Ecto neural progenitor cell (in vitro differentiated cells): Measurements from ENCODE around the gene PARP14.
"Not testable (repeated sequence)": the region's sequence is repeated elsewhere in the genome, so short reads cannot be mapped to it uniquely, and the experiment has no call there.

ENCODE experiments used
- DNase-seq: peaks from one replicate; pipeline ENCODE4 v3.0.0-alpha.2; 2018; ENCODE audit warnings: low spot score

Gene PARP14

DNA sequence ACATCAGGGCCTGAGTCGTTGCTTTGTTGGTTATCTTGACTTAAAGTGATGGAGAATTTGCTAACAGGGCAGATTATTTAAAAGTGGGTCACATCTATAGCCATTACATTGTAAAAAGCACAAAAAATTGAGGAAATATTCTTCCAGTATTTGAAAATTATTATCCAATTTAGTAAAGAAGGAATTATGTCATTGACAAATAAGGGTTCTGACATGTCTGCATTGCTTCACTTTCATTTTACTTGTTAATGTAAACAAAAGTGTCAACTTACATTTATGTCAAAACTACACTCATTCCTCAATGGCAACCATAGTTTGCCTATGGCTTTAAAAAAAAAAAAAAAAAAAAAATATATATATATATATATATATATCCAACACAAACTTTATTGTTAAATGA lies 3.4 kb upstream of the PARP14 start:
- no peak for DNase-seq

DNA sequence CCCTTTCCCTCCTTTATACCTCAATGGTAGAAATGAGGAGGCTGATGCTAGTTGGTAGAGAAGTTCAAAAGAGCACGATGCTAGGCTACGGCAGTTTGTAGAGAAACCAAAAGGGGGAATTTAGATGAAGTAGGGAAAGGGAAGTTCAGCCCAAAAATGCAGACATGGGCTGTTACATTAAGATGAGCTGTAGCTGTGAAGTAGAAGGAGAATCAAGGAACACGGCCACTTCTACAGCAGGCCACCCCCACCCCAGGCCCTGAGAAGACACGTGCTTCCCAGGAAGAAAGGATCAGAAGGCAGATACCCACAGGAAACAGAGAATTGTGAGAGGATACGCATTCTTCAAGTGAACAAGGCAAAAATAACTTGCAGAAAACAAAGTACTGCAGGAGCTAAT lies 2.1 kb upstream of the PARP14 start:
- no peak for DNase-seq

DNA sequence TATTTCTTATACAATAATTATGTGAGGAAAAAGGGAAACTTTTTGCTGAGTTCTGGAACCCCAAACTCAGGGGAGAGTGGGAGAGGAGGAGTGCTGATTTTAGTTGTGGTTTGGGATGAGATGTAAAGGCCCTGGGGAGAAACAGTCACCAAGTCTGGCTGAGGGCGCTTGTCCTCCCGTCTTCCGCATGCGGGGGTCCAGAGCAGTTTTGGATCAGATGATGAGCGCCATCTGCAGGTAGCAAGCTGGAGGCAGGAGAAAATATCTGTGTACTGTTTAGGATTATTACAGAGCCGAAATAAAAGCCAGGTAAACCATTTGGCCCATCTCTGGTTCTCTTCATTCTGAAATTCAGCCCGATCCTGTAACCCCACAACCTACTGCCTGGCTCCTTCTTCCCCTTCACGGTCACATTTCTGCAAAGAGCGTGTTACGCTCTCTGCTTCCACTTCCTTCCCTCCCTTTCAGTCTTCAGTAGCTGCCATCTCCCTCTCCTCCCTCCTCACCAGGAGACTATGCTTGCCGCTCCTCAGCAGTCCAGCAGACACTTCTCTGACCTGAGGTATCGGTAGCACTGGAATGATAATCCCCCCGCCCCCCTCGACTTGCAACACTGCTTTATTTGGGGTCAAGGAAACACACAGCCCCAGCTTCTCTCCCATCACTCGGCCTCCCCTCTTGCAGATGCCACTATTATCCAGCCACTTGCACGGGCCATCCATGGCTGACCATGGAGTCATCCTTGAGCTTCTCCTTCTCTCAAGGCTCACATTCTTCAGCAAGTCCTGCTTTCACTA lies 1.4 kb upstream of the PARP14 start:
- DNase-seq, result peak; percentile 83

DNA sequence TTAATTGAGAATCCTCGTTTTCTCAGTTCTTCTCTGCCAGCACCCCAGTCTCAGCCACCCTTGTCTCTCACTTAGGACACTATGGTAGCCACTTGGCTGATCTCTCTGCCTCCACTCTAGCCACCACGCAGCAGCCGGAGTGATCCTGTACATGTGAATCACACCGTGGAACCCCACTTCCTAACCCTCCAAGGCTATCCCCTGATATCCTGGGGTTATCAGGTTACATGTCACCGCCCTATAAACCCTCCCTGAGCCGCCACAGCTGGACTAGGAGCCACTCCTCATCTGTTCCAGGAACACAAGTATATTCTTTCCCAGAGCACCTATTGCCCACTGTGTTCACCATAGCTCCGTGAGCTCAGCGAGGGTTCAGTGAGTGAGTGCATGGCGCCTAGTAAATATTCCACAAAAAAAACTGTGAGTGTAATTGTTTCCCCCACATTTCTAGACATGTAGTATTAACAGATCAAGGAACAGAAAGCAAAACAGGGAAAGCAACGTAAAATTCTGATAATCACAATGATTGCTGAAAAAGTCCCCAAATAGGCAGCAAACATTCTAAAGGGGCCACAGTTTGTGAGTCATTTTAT lies 661 bp upstream of the PARP14 start:
- DNase-seq, result no peak

DNA sequence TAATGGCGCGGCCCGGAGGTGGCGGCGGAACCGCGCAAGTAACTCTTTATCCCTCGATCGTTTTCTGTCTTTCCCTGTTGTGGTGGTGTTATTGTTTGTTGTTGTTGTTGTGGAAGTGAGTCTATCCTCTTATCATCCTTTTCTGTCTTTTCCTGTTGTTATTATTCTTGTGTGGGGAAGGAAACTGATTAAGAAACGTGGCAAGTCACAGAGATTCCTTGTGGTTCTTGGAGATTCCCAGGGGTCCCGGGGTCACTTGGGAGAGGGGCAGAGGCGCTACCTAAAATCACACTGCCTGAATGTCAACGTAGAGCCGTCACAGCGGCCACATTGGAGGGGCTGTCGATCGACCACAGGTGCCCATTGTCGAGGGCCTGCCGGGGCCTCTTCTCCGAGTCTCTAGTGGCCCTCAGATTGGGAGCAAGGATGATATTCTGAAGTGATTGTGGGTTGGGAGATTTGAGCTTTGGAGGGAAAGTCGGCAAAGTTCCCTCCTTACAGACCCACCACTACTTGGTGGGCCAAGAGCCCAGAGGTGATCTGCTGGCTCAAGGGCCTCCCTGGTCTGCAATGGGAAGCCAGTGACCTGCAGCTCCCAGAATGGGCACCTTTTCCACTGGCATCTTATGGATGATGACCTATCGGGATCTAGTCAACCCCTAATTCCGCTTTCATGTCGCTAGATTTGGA lies 790 bp downstream of the PARP14 start:
- no peak for DNase-seq

DNA sequence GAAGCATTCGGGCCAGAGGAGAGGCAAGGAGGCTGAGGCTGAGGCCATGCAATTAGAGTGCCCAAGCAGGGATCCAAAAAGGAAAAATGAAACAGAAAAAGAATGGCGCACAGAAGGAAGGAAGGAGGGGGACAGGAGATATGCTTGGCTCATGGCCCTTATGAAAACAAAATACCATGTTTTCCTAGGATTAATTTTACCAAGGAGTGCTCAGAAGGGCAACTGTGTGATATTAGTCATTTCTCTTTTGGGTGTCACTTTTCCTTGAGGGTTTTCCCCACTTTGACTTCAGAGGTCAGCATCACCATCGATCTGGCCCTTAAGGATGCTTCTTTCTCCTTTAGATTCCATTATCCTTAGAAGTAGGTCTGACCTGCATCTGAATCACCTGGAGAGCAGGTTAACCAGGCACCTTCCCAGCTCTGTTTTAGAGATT lies 1.4 kb downstream of the PARP14 start:
- DNase-seq, result no peak

DNA sequence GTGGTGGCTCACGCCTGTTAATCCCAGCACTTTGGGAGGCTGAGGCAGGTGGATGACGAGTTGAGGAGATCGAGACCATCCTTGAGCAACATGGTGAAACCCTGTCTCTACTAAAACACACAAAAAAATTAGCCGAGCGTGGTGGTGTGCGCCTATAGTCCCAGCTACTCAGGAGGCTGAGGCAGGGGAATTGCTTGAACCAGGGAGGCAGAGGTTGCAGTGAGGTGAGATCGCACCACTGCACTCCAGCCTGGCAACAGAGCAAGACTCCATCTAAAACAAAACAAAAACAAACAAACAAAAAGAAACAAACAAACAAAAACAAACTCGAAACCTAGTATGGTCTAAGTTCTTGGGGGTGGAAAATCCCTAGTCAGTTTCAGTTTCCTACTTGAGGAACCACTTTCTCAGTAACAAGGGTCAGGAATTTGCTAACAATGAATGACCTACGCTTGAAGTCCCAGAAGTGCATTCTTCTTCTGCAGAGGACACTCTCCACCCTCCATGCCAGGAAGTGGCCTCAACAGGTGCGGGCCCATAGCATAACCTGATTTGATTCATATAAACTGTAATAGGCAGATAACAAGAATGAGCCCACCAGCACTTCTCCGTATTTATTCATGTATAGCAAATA lies 2.3 kb downstream of the PARP14 start:
- DNase-seq, result not testable (repeated sequence)

DNA sequence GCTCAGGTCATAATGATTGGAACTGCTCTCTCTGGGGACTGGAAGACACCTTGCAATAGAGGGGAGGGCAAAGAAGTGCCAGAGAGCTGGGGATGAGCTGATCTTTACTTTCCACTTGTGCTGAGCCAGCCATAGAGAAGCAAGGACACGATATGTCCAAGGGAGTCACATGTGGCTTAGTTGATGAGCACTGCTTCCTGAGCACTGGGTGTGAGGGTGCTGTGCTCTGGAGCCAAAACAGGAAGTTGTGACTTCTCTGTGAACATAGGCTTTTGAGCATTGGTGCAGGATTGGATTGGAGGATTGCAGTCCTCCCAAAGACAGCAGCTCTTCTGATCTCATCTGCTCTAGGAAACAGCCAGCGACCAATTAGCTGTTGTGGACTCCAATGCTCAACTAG lies 6.7 kb downstream of the PARP14 start:
- DNase-seq, result no peak

DNA sequence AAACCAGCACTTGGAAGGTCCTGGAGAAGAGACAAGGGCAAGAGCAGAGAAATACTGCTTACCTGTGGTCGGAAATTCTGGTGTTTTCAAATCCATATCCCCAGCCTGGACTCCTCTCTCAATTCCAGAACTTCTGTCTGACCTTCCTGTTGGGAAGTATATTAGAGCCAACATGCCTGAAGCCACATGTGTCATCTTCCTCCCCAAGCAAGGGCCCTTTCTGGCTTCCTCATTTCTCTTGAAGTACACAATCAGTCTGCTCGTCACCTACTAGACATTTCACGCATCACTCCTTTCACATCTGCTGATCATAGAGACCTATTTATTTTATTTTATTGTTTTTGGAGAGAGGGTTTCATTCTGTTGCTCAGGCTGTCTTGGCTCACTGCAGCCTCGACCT lies 8.4 kb downstream of the PARP14 start:
- no peak for DNase-seq

DNA sequence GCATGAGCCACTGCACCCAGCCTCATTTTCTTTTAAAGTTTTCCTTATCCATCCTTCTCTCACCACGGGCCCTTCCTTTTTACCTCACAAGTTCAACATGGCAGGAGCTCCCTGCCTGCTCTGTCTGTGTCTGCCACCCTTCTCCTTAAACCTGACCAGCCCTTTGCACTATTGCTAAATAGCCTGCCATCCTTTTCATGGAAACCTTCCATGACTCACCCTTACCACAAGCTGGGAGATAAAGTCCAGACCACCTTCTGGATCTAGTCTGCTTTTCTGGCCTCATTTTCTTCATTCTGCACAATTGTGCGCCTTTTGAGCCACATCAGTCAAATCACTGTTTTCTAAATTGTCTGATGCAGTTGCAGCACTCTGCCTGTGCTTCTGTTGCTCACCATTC lies 8.9 kb downstream of the PARP14 start:
- no peak for DNase-seq

DNA sequence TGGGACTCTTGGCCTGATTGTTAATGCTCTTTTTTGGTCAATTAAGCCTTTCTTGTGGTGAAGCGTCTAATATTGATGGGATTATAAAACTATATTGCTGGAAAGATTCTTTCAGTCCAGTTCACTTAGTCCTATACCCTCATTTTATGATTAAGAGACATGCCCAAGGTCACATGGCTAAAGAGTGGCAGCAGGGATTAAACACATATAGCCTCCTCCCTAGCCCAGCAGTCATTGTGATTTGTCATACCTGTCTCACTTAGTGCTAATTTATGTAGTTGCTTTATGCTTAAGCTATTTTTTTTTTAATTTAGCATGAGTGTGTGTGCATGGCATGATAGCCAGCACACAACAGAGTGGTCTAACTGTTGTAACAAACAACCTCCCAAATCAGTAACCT lies 9.5 kb downstream of the PARP14 start:
- no peak for DNase-seq

DNA sequence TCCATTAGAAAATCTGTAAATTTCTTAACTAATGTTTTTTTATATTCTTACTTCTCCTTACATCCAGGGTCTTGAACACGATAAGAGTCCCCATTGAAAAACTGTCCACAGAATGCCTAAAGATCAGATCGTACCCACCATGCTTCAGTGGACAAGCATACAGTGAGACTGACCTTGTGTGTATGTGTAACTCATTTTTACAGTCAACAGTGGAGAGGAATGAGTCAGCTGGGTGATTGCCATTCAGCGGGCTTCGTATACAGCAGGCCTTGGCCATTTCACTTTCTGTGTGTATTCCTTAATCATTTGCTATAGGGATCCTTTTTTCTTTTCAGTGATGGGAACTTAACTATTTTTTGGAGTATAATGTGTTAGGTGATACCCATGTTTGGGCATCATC lies 10.6 kb downstream of the PARP14 start:
- no peak for DNase-seq

DNA sequence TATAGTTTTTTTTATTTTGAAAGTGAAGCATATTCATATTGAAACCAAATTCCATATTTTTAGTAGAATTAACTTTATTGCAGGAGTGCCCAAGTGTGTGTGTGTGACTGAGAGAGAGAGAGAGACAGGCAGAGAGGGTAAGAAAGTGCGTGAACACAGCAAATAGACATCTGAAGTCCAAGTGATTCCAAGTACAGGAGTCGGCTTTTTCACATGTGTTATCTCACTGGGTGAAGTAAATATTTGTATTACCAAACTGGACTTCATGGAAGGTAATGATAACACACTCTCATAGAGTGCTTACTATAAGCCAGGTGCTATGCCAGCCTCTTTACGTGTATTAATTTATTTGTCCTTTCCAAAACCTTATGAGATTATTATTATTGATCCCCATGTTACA lies 12.0 kb downstream of the PARP14 start:
- DNase-seq, result no peak

DNA sequence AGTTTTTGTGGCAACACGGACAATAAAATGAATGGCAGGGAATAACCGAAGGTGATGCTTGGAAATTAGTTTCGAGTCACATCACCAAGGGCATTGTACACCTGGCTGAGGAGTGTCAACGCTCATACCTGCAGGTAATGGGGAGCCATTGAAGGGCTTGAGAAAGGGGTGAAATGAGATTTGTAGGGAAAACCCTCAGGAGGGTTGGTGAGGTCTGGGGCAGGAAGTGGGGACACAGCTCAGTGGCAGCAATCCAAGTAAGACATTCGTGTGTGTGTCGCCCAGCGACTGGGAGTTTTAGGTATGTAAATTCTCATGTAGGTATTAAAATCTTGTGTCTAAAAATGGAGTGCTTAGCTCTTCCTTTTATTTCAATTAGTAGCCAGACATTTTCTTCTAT lies 14.3 kb downstream of the PARP14 start:
- DNase-seq, result no peak

DNA sequence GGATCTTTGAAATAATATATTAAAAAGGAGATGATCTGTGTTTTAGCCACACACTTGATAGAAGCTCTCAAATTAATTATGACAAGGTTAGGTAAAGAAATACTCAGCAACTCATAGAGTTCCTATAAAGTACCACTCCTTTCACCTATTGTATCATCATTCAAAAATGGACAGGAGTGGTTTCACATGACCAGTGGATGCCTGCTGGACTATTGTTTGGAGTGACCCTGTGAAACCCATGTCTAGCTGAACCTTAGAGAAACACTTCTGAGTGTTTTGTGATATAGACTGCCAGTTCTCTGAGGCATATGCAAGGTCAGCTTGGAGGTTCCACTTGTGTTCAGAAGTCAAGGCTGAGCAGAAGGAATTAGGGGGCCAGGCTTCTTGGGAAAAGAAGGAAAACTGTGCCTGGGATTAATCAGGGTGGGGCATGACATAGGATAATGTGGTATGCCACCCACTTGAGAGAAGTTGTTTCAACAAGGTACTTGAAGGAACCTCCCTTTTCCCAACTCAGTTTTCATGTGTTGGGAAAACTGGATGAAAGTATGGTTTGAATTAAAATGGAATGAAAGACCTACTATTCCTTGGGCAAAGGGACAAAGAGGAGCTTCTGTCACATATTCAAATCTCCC lies 15.4 kb downstream of the PARP14 start:
- DNase-seq, result no peak

DNA sequence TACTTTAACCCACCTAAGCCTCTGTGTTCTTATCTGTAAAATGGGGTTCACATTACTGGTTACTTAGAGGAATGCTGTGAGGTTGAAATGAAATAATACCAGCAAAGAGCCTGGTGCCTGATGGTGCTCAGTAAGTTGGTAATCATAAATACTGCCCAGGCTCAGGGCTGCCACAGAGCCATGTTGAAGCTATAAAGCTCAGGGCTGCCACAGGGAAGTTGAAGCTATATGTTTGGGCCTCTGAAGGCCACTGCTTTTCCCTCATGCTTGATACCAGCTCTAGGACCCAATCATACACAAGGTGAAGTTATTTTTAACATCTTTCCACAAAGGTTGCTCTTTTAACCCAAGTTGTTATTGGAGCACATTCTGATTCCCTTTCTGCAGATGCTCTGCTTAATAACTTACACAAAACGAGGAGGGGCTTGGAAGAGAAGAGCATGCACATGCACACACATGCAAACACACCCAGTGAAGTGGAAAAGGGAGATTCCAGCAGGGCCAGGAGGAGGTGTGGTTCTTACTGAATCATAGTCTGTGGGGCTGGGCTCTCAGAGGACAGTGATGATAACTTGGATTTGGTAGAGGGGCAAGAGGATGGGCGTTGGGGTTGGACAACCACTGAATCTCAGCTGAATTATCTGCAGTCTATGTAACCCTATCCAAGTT lies 17.4 kb downstream of the PARP14 start:
- no peak for DNase-seq

DNA sequence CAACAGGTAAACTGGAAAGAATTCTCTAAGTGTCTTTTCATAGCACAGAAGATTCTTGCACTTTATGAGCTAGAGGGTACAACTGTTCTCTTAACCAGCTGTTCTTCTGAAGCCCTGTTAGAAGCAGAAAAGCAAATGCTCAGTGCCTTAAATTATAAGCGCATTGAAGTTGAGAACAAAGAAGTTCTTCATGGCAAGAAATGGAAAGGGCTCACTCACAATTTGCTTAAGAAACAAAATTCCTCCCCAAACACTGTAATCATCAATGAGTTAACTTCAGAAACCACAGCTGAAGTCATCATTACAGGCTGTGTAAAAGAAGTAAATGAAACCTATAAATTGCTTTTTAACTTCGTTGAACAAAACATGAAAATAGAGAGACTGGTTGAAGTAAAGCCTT lies 19.6 kb downstream of the PARP14 start:
- no peak for DNase-seq

DNA sequence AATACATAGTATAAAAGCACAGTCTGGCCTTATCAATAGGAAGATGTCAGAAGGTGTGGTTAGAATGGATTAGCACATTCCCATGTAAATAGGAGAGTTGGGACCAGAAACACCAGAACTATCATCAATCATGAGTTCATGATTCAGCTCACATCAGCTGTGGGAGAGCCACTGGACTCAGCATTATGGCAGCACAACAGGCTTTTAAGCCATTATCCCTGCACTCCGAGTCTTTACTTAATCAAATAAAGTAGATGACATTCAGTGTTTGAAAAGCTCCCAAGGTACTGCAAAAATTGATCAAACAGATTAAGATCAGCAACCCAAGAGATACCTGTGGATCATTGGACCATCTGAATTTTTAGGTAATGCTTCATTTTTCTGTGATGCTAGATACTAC lies 24.7 kb downstream of the PARP14 start:
- DNase-seq, result no peak

DNA sequence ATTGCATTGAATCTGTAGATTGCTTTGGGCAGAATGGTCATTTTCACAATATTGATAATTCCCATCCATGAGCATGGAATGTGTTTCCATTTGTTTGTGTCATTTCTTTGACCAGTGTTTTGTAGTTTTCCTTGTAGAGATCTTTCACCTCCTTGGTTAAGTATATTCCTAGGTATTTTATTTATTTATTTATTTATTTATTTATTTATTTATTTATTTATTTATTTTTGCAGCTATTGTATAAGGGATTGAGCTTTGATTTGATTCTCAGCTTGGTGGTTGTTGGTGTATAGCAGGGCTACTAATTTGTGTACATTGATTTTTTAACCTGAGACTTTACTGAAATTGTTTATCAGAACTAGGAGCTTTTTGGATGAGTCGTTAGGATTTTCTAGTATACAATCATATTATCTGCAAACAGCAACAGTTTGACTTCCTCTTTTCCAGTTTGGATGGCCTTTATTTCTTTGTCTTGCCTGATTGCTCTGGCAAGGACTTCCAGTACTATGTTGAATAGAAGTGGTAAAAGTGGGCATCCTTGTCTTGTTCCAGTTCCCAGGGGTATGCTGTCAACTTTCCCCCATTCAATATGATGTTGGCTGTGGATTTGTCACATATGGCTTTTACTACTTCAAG lies 30.1 kb downstream of the PARP14 start:
- DNase-seq, result not testable (repeated sequence)

DNA sequence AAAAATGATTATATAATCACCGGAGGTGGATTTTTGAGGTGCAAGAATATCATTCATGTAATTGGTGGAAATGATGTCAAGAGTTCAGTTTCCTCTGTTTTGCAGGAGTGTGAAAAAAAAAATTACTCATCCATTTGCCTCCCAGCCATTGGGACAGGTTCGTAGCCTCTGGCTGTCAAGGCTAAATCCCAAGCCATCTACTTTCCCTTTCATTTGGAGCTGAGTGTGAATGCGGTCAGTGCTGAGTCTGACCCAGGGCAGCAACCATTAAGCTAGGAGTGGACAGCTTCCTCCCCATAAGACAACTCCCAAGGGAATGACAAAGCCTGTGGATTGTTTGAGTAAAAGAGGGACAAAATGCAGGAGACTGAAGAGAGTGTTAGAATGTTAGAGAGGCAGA lies 33.6 kb downstream of the PARP14 start:
- no peak for DNase-seq

DNA sequence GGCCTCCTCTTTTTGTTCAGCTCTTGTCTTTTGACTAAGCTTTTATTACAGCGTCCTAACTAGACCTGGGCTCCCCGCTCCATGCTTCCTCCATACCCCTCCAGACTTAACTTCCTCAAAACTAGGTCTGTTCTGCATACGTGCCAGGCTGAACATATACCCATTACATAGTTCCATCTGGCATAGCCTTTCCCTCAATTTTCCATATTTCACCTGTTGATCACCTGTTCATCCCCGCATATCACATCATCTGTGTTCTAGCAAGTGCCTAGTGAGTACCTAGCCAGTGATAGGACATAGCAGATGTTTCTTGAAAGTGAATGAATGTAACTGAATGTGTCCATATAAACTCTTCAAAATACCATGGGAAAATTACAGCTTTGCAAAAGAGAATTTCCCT lies 36.0 kb downstream of the PARP14 start:
- DNase-seq, result no peak
